ENCODE data around the gene PPP2R1A.

The PPP2R1A gene

DNA sequence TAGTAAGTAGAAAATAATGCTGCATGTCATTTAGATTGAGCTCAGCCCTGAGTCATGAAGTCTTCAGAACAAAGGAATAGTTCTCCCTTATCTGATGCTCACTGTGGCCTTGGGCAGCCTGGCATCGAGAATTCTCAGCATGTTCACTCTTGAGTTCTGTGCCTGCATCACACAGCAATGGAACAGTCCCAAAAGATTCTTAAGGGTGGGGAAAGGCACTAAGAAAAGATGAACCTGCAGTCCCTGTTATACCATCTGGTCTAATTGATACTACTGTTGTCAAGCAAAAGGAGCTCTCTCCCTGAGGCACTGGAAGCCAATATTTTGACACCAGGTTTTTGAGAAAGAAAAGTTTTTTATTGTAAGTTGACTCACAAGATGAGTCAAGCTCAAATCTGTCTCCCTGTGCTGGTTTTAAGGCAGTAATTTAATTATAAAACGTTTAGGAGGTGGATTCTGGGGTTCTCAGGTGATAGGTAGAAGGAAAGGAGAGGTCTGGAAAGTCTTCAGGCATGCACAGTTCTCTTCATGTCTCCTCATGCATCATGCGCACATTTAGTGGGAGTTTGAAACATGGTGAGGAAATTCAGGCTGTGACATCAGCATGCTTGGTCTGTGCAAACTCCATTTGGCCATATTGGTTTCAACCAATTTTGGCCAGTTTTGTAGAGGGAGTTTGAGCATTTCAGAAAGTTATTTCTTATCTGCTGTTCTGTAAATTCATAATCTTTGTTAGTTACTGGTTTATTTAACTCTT, 41.5 kb downstream of the PPP2R1A start:
- Histone ChIP-seq H3K9me3 (no peaks in the 10 kb centered on the region), H3K27ac (no peak overlapping the region), H3K27me3 (no peaks in the 10 kb centered on the region), H3K36me3 (peaks cover 19 to 37% (median 27%) of the 10 kb centered on the region in 3 donors), H3K4me3 (no peak overlapping the region), H3K4me1 (no peaks in the 10 kb centered on the region)
- intact Hi-C loops (cut with DNase I; ENCODE audit: low total_unique reads), result loop anchor here (10.0 kb wide), 2 partner anchors 57 to 307 kb away; partner anchors contain the start of genes ZNF613 and ZNF836
- TF ChIP-seq CTCF (IDR thresholded peaks at IDR 0.05), result no peak
- no peak for DNase-seq

DNA sequence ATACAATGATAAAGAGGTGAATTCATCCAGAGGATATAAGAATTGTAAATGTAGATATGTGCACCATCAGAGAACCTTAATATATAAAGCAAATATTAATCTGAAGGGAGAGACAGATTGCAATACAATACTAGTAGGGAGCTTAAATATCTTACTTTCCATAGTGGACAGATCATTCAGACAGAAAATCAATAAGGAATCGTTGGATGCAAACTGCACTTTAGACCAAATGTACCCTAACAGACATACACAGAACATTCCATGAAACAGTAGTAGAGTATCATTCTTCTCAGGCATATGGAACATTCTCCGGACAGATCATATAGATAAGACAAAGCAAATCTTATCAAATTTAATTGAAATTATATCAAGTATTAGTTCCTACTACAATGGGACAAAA, 44.6 kb downstream of the PPP2R1A start:
- Histone ChIP-seq H3K4me1 (no peaks in the 10 kb centered on the region), H3K27ac (no peak overlapping the region), H3K36me3 (peaks cover 0 to 6% (median 0%) of the 10 kb centered on the region in 3 donors), H3K4me3 (no peak overlapping the region), H3K9me3 (no peaks in the 10 kb centered on the region), H3K27me3 (no peaks in the 10 kb centered on the region)
- intact Hi-C loops (cut with DNase I; ENCODE audit: low total_unique reads), result loop anchor here (10.0 kb wide), 2 partner anchors 60 to 310 kb away; partner anchors contain the start of genes ZNF613 and ZNF836
- no peak for DNase-seq
- TF ChIP-seq CTCF (IDR thresholded peaks at IDR 0.05), result no peak

DNA sequence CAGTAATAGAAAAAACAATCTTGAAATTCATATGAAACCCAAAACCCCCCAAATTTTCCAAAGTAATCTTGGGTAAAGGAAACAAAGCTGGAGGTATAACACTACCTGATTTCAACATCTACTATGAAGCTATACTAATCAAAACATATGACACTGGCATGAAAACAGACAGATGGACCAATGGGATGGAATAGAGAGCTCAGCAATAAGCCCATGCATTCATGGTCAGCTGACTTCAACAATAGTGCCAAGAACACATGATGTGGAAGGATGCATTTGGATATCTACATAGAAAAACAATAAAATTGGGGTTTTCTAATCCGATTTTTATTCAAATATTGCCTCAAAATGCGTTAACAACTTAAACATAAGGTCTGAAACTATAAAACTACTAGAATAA, 47.3 kb downstream of the PPP2R1A start:
- intact Hi-C loops (cut with DNase I; ENCODE audit: low total_unique reads), result loop anchor here (2.0 to 10.0 kb wide), 3 partner anchors 62 to 312 kb away; partner anchors contain the start of genes ZNF613, ZNF616 and ZNF836
- no peaks in the 10 kb centered on the region for H3K27me3 ChIP-seq

GRCh38 chr19:52237771-52238400, 48.0 kb downstream of the PPP2R1A start:
- no peaks in the 10 kb centered on the region for H3K9me3 ChIP-seq
- H3K4me1 ChIP-seq, result no peaks in the 10 kb centered on the region
- H3K36me3 ChIP-seq, result no peaks in the 10 kb centered on the region
- DNase-seq, result peak; percentile 32 to 72
- H3K27ac ChIP-seq, result no peak overlapping the region
- no peaks in the 10 kb centered on the region for H3K27me3 ChIP-seq
- TF ChIP-seq CTCF (IDR thresholded peaks at IDR 0.05), result peak; percentile 81 to 92
- H3K4me3 ChIP-seq, result no peak overlapping the region
- intact Hi-C loops (cut with DNase I; ENCODE audit: low total_unique reads), result loop anchor here (2.0 to 10.0 kb wide), 3 partner anchors 63 to 313 kb away; partner anchors contain the start of genes ZNF613, ZNF616 and ZNF836

More for the DNA sequence above, 47.3 kb downstream of the PPP2R1A start:
- no peak overlapping the region for H3K4me3 ChIP-seq
- no peaks in the 10 kb centered on the region for H3K36me3 ChIP-seq
- DNase-seq, result no peak
- no peaks in the 10 kb centered on the region for H3K4me1 ChIP-seq
- H3K9me3 ChIP-seq, result no peaks in the 10 kb centered on the region
- TF ChIP-seq CTCF (IDR thresholded peaks at IDR 0.05), result no peak
- H3K27ac ChIP-seq, result no peak overlapping the region

DNA sequence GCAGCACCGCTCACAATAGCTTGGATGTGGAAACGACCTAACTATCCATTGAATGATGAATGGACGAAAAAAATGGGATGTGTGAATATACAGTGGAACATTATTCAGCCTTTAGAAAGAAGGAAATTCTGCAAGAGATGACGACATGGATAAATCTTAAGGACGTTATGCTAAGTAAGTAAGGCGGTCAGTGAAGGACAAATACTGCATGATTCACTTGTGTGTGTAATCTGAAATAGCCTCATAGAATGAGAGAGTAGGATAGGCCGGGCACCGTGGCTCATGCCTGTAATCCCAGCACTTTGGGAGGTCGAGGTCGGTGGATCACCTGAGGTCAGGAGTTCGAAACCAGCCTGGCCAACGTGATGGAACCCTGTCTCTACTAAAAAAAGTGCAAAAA, 54.2 kb downstream of the PPP2R1A start:
- no peaks in the 10 kb centered on the region for H3K4me1 ChIP-seq
- no peaks in the 10 kb centered on the region for H3K27me3 ChIP-seq
- no peak for DNase-seq
- no peaks in the 10 kb centered on the region for H3K36me3 ChIP-seq
- no peaks in the 10 kb centered on the region for H3K9me3 ChIP-seq
- intact Hi-C loops (cut with DNase I; ENCODE audit: low total_unique reads), result no loop called here
- TF ChIP-seq CTCF (IDR thresholded peaks at IDR 0.05), result no peak
- no peak overlapping the region for H3K27ac ChIP-seq
- no peak overlapping the region for H3K4me3 ChIP-seq

Data from tibial artery (tissue), 4 donors.